GM18951 (cell line): ENCODE data around the gene MIPEP.

Experiments used
- POLR2A ChIP-seq: IDR thresholded peaks from 4 replicates; pipeline ENCODE4 v1.6.1; 2011; ENCODE audit warnings: mild to moderate bottlenecking; ENCODE audit not compliant: insufficient read length, insufficient read depth; ENCODE audit errors: extremely low read depth
- in situ Hi-C: fragments of 300-500 bp; cut with MboI; formaldehyde crosslinking; loops from one replicate; pipeline ENCODE4 v1.12.0; 2022; ENCODE audit warnings: low sequenced_read_pairs, mixed read lengths, inconsistent platforms; ENCODE audit not compliant: unreplicated experiment

Gene MIPEP

GRCh38 chr13:23876265-23876664, 12.9 kb downstream of the MIPEP start:
- TF ChIP-seq POLR2A = no peak
- in situ Hi-C loops = loop anchor here (25.0 kb wide), 1 partner anchor 414 kb away; no protein-coding TSS in a partner anchor

- TF ChIP-seq POLR2A = no peak
- in situ Hi-C loops = no loop called here
These were observed 17.5 kb downstream of the MIPEP start for GRCh38 chr13:23871616-23872220.

- in situ Hi-C loops = no loop called here
These were observed 18.7 kb downstream of the MIPEP start for GRCh38 chr13:23870356-23871140.

GRCh38 chr13:23868521-23868920, 20.7 kb downstream of the MIPEP start:
- in situ Hi-C loops = no loop called here
- TF ChIP-seq POLR2A = no peak

More at GRCh38 chr13:23870356-23871140, 18.7 kb downstream of the MIPEP start:
- TF ChIP-seq POLR2A = no peak

- in situ Hi-C loops = no loop called here
- no peak for TF ChIP-seq POLR2A
These were observed 22.1 kb downstream of the MIPEP start for GRCh38 chr13:23867027-23867491.

- in situ Hi-C loops = no loop called here
- no peak for TF ChIP-seq POLR2A
These were observed 22.7 kb downstream of the MIPEP start for GRCh38 chr13:23866420-23867026.

- no peak for TF ChIP-seq POLR2A
- in situ Hi-C loops = no loop called here
These were observed 23.3 kb downstream of the MIPEP start for GRCh38 chr13:23865906-23866305.

- TF ChIP-seq POLR2A = no peak
- in situ Hi-C loops = no loop called here
These were observed 24.2 kb downstream of the MIPEP start for GRCh38 chr13:23865026-23865425.

GRCh38 chr13:23861310-23861709, 27.9 kb downstream of the MIPEP start:
- in situ Hi-C loops = no loop called here
- TF ChIP-seq POLR2A = no peak

- no peak for TF ChIP-seq POLR2A
- in situ Hi-C loops = no loop called here
These were observed 29.3 kb downstream of the MIPEP start for GRCh38 chr13:23859904-23860303.

GRCh38 chr13:23859455-23859854, 29.7 kb downstream of the MIPEP start:
- TF ChIP-seq POLR2A = no peak
- in situ Hi-C loops = no loop called here

- no peak for TF ChIP-seq POLR2A
- in situ Hi-C loops = no loop called here
These were observed 30.7 kb downstream of the MIPEP start for GRCh38 chr13:23858546-23858945.

GRCh38 chr13:23856008-23856750, 33.0 kb downstream of the MIPEP start:
- in situ Hi-C loops = no loop called here
- TF ChIP-seq POLR2A = no peak
